GM12891 (cell line): ENCODE results near the gene SRSF6.

Experiments
- PAX5 ChIP-seq: IDR thresholded peaks from 2 replicates; pipeline ENCODE4 v1.6.1; 2011; ENCODE audit warnings: low read length, moderate library complexity, mild to moderate bottlenecking; ENCODE audit not compliant: insufficient read depth, severe bottlenecking
- POLR2A ChIP-seq: IDR thresholded peaks from 2 replicates; pipeline ENCODE4 v1.6.1; 2011; ENCODE audit warnings: low read depth, low read length, control low read depth
- POLR2AphosphoS5 ChIP-seq: IDR thresholded peaks from 2 replicates; pipeline ENCODE4 v1.6.1; 2011; ENCODE audit warnings: low read depth, low read length, control low read depth
- POU2F2 ChIP-seq: IDR thresholded peaks from 2 replicates; pipeline ENCODE4 v1.6.1; 2011; ENCODE audit warnings: low read depth, mild to moderate bottlenecking, control low read depth, low read length, moderate library complexity
- SPI1 ChIP-seq: IDR thresholded peaks from 2 replicates; pipeline ENCODE4 v1.6.1; 2011; ENCODE audit warnings: low read depth, low read length, control low read depth
- TAF1 ChIP-seq: IDR thresholded peaks from 2 replicates; pipeline ENCODE4 v1.6.1; 2011; ENCODE audit warnings: low read depth, low read length, control low read depth

GRCh38 chr20:43440531-43440930 lies 17.2 kb upstream of the SRSF6 start:
- TF ChIP-seq POLR2AphosphoS5 (no peak), TAF1 (no peak), SPI1 (no peak), POLR2A (no peak), POU2F2 (no peak), PAX5 (no peak)
